Panc1 (cell line): ENCODE measurements around the gene HNRNPR. TPM values are rescaled to one million over a fixed set of nuclear protein-coding genes. Genes with fewer than 3 reads are reported as not detected.

Experiments
- ATAC-seq: fragments of 200-7000 bp; cut with Tn5 transposase; 2 replicates; pipeline ENCODE4 v1.9.1; 2020; ENCODE audit warnings: mild to moderate bottlenecking, moderate library complexity
- BruUV-seq: library from RNA; stranded (reverse); fragments of 400-500 nt; replicated peaks from 2 replicates; lab custom pipeline; 2021; lab: Mats Ljungman, UMichigan
- CTCF ChIA-PET: fragments of 300-600 bp; sonication (Branson Sonifier 250); formaldehyde crosslinking; loops from one replicate; lab custom pipeline; 2022; ENCODE audit warnings: antibody characterized with exemption; lab: Charles Lee
- POLR2A ChIA-PET: fragments of 300-600 bp; sonication (Branson Sonifier 250); formaldehyde crosslinking; loops from one replicate; lab custom pipeline; 2022; ENCODE audit warnings: antibody characterized with exemption; lab: Charles Lee
- DNase-seq: peaks from one replicate; pipeline ENCODE4 v3.0.0-alpha.2; 2010; ENCODE audit warnings: low read depth, low spot score
- H3K27ac ChIP-seq: 2 replicates; pipeline ENCODE4 v1.5.1; 2011; ENCODE audit warnings: mild to moderate bottlenecking, low read length, inconsistent platforms
- H3K27me3 ChIP-seq: fragments of 200-500 bp; sonication (Bioruptor generic); 2 replicates; pipeline ENCODE4 v1.6.0; 2014; ENCODE audit warnings: low read length, inconsistent platforms; ENCODE audit not compliant: control insufficient read depth, insufficient read depth
- H3K36me3 ChIP-seq: fragments of 200-500 bp; sonication (Bioruptor generic); 2 replicates; pipeline ENCODE4 v1.5.1; 2014; ENCODE audit warnings: inconsistent platforms, mild to moderate bottlenecking, low read length, moderate library complexity; ENCODE audit not compliant: control insufficient read depth, insufficient read depth
- H3K4me1 ChIP-seq: 2 replicates; pipeline ENCODE4 v1.5.1; 2011; ENCODE audit warnings: inconsistent platforms, mild to moderate bottlenecking, low read length, moderate library complexity; ENCODE audit not compliant: control insufficient read depth, insufficient read depth
- H3K4me3 ChIP-seq, 2 experiments: 2 replicates each; pipeline ENCODE4 v1.5.1; 2011 to 2012; ENCODE audit warnings: low read depth in 2 of 2, low read length in 2 of 2, mild to moderate bottlenecking in 2 of 2, inconsistent platforms in 1 of 2, moderate library complexity in 1 of 2
- H3K9me3 ChIP-seq: fragments of 200-500 bp; sonication (Bioruptor generic); 2 replicates; pipeline ENCODE4 v1.5.1; 2014; ENCODE audit warnings: low read depth, mild to moderate bottlenecking, inconsistent platforms, low read length, moderate library complexity; ENCODE audit not compliant: control insufficient read depth, insufficient read depth
- CTCF ChIP-seq: fragments of 450-650 bp; IDR thresholded peaks from 2 replicates; pipeline ENCODE4 v1.5.1; 2017; ENCODE audit warnings: mild to moderate bottlenecking
- POLR2AphosphoS5 ChIP-seq: IDR thresholded peaks from 2 replicates; pipeline ENCODE4 v1.6.1; 2012; ENCODE audit warnings: mild to moderate bottlenecking, low read depth, low read length, moderate library complexity
- REST ChIP-seq, 2 experiments: IDR thresholded peaks; 2 replicates each; pipeline ENCODE4 v1.6.1; 2011 to 2012; ENCODE audit warnings: low read depth in 2 of 2, control low read depth in 1 of 2, low read length in 1 of 2, mild to moderate bottlenecking in 1 of 2, moderate library complexity in 1 of 2; ENCODE audit not compliant: insufficient read depth in 1 of 2
- SIN3A ChIP-seq: IDR thresholded peaks from 2 replicates; pipeline ENCODE4 v1.6.1; 2012; ENCODE audit warnings: low read depth, mild to moderate bottlenecking, low read length, moderate library complexity, borderline replicate concordance; ENCODE audit not compliant: insufficient read depth
- TCF7L2 ChIP-seq: IDR thresholded peaks from 2 replicates; pipeline ENCODE4 v1.6.1; 2011; ENCODE audit warnings: mild to moderate bottlenecking, low read depth, low read length, inconsistent platforms
- in situ Hi-C: cut with HindIII; loops from 2 replicates; pipeline ENCODE4 v1.10.0; 2016; ENCODE audit warnings: low sequenced_read_pairs, low pct_unique_long_range_greater_than_20kb
- intact Hi-C: fragments of 100-400 bp; cut with micrococcal nuclease; formaldehyde crosslinking; loops from one replicate; pipeline ENCODE4 v1.10.0; 2022; ENCODE audit not compliant: unreplicated experiment
- total RNA-seq: library from RNA; stranded (reverse); gene quantifications from one replicate; pipeline ENCODE4 v1.2.1, GENCODE V29; 2021; ENCODE audit not compliant: unreplicated experiment

The HNRNPR gene
- total RNA-seq, 1 experiment from 2014 or later = 173 TPM

GRCh38 chr1:23366598-23366997 is 22.5 kb upstream of the HNRNPR start:
- BruUV-seq = no TSS peak
- ChIA-PET CTCF (no interaction called here), POLR2A (no interaction called here)
- Histone ChIP-seq H3K9me3 (peaks cover 46% of the 10 kb centered on the region), H3K4me3 (peak overlapping the region; percentile 92 to 100), H3K27me3 (no peaks in the 10 kb centered on the region), H3K4me1 (peaks cover 22% of the 10 kb centered on the region), H3K36me3 (peaks cover 15% of the 10 kb centered on the region), H3K27ac (0 out of 2 replicates have a peak overlapping the region, but pooled peaks have one; percentile 36)
- intact Hi-C loops = no loop called here
- in situ Hi-C loops = no loop called here
- DNase-seq (no peak), ATAC-seq (no peak)
- TF ChIP-seq SIN3A = no peak
- TF ChIP-seq TCF7L2 = no peak

DNA sequence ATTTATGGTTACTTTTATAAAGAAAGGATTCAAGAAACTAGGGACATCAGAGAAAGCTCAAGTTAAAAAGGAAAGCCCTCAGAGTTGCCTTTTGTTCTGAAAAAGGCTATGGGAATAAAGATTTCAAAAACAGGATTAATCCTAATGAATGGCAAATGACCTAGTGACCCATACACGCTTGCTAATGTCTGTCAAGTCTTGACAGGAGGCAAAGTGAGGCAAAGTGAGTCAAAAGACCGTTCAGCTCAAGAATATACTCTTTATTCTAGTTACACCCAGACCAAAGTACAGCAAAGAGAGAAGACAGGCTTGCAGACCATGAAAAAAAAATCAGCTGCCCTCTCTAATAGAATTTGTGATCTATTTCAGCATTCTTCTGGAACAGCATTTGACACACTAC is 22.1 kb upstream of the HNRNPR start:
- Histone ChIP-seq H3K27ac (no peak overlapping the region), H3K27me3 (no peaks in the 10 kb centered on the region), H3K36me3 (peaks cover 16% of the 10 kb centered on the region), H3K4me1 (peaks cover 18% of the 10 kb centered on the region), H3K9me3 (peaks cover 50% of the 10 kb centered on the region), H3K4me3 (no peak overlapping the region; a peak in 1 of 4 replicates)
- intact Hi-C loops (no loop called here), in situ Hi-C loops (no loop called here)
- DNase-seq (no peak), ATAC-seq (no peak)
- TSS peak; percentile 51 for BruUV-seq
- ChIA-PET CTCF (no interaction called here), POLR2A (no interaction called here)
- no peak for TF ChIP-seq CTCF
- no peak for TF ChIP-seq REST (IDR thresholded peaks at IDR 0.05; ENCODE audit: insufficient read depth in 1 of 2, low read depth in 2 of 2, low read length in 1 of 2)
- no peak for TF ChIP-seq POLR2AphosphoS5
- TF ChIP-seq SIN3A = no peak
- no peak for TF ChIP-seq TCF7L2

GRCh38 chr1:23362218-23362713 is 18.2 kb upstream of the HNRNPR start:
- ATAC-seq = no peak
- in situ Hi-C loops = no loop called here
- ChIA-PET CTCF (no interaction called here), POLR2A (interaction anchor here (0.7 kb wide), 1 partner anchor 18 kb away, joined by 8 read pairs; the partner anchor contains the start of gene HNRNPR)
- H3K4me3 ChIP-seq = no peak overlapping the region
- BruUV-seq = no TSS peak
- TF ChIP-seq REST (IDR thresholded peaks at IDR 0.05; ENCODE audit: insufficient read depth in 1 of 2, low read depth in 2 of 2, low read length in 1 of 2) = no peak
- no peak for TF ChIP-seq TCF7L2
- no peak for TF ChIP-seq SIN3A
- no peak for TF ChIP-seq POLR2AphosphoS5
- no peak for TF ChIP-seq CTCF
- intact Hi-C loops = no loop called here
- no peaks in the 10 kb centered on the region for H3K27me3 ChIP-seq
- no peak for DNase-seq
- H3K9me3 ChIP-seq = peaks cover 75% of the 10 kb centered on the region
- peaks cover 16% of the 10 kb centered on the region for H3K36me3 ChIP-seq
- no peaks in the 10 kb centered on the region for H3K4me1 ChIP-seq
- no peak overlapping the region for H3K27ac ChIP-seq
